Fibroblast of skin of right quadriceps (primary cell): ENCODE data around the gene HS3ST3B1.

Experiments
- DNase-seq: peaks from one replicate; pipeline ENCODE4 v3.0.0-alpha.2; 2013

HS3ST3B1 gene

GRCh38 chr17:14300575-14301278 lies at the start of gene HS3ST3B1:
Gene HS3ST3B1, plus strand, starts transcription at chr17:14301081. Its CDS starts 438 bp downstream, at chr17:14301519.
- DNase-seq, result peak; percentile 100

- no peak for DNase-seq
Observed at GRCh38 chr17:14261406-14261805, 39.5 kb upstream of the HS3ST3B1 start.

GRCh38 chr17:14268264-14268663 lies 32.6 kb upstream of the HS3ST3B1 start:
- no peak for DNase-seq

GRCh38 chr17:14269473-14269872 lies 31.4 kb upstream of the HS3ST3B1 start:
- DNase-seq, result no peak

GRCh38 chr17:14270508-14270907 lies 30.4 kb upstream of the HS3ST3B1 start:
- DNase-seq, result no peak

GRCh38 chr17:14276535-14277250 lies 24.2 kb upstream of the HS3ST3B1 start:
- no peak for DNase-seq

GRCh38 chr17:14281530-14281929 lies 19.4 kb upstream of the HS3ST3B1 start:
- no peak for DNase-seq

- no peak for DNase-seq
Observed at GRCh38 chr17:14282726-14283125, 18.2 kb upstream of the HS3ST3B1 start.

- no peak for DNase-seq
Observed at GRCh38 chr17:14289162-14289561, 11.7 kb upstream of the HS3ST3B1 start.

- no peak for DNase-seq
Observed at GRCh38 chr17:14294876-14295275, 6.0 kb upstream of the HS3ST3B1 start.

- no peak for DNase-seq
Observed at GRCh38 chr17:14295676-14296075, 5.2 kb upstream of the HS3ST3B1 start.

- DNase-seq, result peak; percentile 66
Observed at GRCh38 chr17:14296166-14296910, 4.5 kb upstream of the HS3ST3B1 start.

GRCh38 chr17:14297161-14297851 lies 3.6 kb upstream of the HS3ST3B1 start:
- peak; percentile 70 for DNase-seq

- no peak for DNase-seq
Observed at GRCh38 chr17:14298221-14298946, 2.5 kb upstream of the HS3ST3B1 start.

- DNase-seq, result no peak
Observed at GRCh38 chr17:14298947-14299279, 2.0 kb upstream of the HS3ST3B1 start.

- DNase-seq, result peak; percentile 60
Observed at GRCh38 chr17:14299280-14300141, 1.4 kb upstream of the HS3ST3B1 start.

- DNase-seq, result no peak
Observed at GRCh38 chr17:14301279-14302090, 604 bp downstream of the HS3ST3B1 start.

GRCh38 chr17:14302091-14302430 lies 1.2 kb downstream of the HS3ST3B1 start:
- DNase-seq, result peak; percentile 45

- DNase-seq, result peak; percentile 84
Observed at GRCh38 chr17:14302431-14303099, 1.7 kb downstream of the HS3ST3B1 start.
